Uterus (tissue), 4 donors: ENCODE measurements around the gene TCEA2. TPM values are rescaled to one million over a fixed set of nuclear protein-coding genes. Genes with fewer than 3 reads are reported as not detected.

Experiments
- DNase-seq, 2 donors: peaks; one replicate each; pipeline ENCODE4 v3.0.0-alpha.2; 2019 to 2020
- H3K27ac ChIP-seq, 2 donors: fragments of 200-600 bp; sonication (generic); 1 replicate in 1 of 2; 2 replicates in 1 of 2; pipeline ENCODE4 v1.5.1; 2016 to 2018
- H3K27me3 ChIP-seq, 2 donors: fragments of 200-600 bp; sonication (generic); one replicate each; pipeline ENCODE4 v1.5.1; 2018 to 2019; ENCODE audit warnings: control low read depth in 1 of 2
- H3K36me3 ChIP-seq, 2 donors: fragments of 200-600 bp; sonication (generic); one replicate each; pipeline ENCODE4 v1.5.1; 2019; ENCODE audit warnings: control low read depth in 1 of 2
- H3K4me1 ChIP-seq, 2 donors: fragments of 200-600 bp; sonication (generic); one replicate each; pipeline ENCODE4 v1.5.1; 2018 to 2019; ENCODE audit warnings: control low read depth in 1 of 2
- H3K4me3 ChIP-seq, 2 donors: fragments of 200-600 bp; sonication (generic); 1 replicate in 1 of 2; 2 replicates in 1 of 2; pipeline ENCODE4 v1.5.1; 2018 to 2019; ENCODE audit warnings: mild to moderate bottlenecking in 1 of 2
- H3K9me3 ChIP-seq, 2 donors: fragments of 200-600 bp; sonication (generic); one replicate each; pipeline ENCODE4 v1.5.1; 2019; ENCODE audit warnings: control low read depth in 1 of 2
- POLR2A ChIP-seq, 2 donors: fragments of 450-650 bp; IDR thresholded peaks; one replicate each; pipeline ENCODE4 v1.6.1; 2016; ENCODE audit warnings: antibody characterized with exemption in 2 of 2, mild to moderate bottlenecking in 1 of 2, moderate library complexity in 1 of 2
- intact Hi-C: fragments of 100-400 bp; cut with DNase I; formaldehyde crosslinking; loops from one replicate; pipeline ENCODE4 v1.15.1; 2023; ENCODE audit warnings: low total_unique reads
- total RNA-seq, 4 donors: library from RNA; depleted of rRNA in 3 of 4; stranded (reverse); fragments of >200 nt in 3 of 4; gene quantifications; one replicate each; pipeline versions ENCODE4 v1.1.0 to v1.2.4, GENCODE V29; 2014 to 2023
- TF ChIP-seq, protein P1 (sequence below), 4 experiments: fragments of 200-600 bp in 2 of 4; fragments of 450-650 bp in 2 of 4; sonication (generic) in 2 of 4; IDR thresholded peaks; one replicate each; pipeline ENCODE4 v1.5.1; 2016 to 2019; ENCODE audit warnings: antibody characterized with exemption in 4 of 4, mild to moderate bottlenecking in 2 of 4, moderate library complexity in 1 of 4
- donor health status: DM: yes; HTN: yes; CAD: no.

The TCEA2 gene
- total RNA-seq, 4 donors from 2014 or later, result 21.5 to 75.4 (median 27.2) TPM

- Histone ChIP-seq H3K9me3 (no peaks in the 10 kb centered on the region), H3K36me3 (no peaks in the 10 kb centered on the region), H3K4me1 (peaks cover 0 to 18% of the 10 kb centered on the region in 2 donors), H3K27me3 (no peaks in the 10 kb centered on the region), H3K4me3 (no peak overlapping the region), H3K27ac (no peak overlapping the region)
- intact Hi-C loops, result no loop called here
- TF ChIP-seq POLR2A (IDR thresholded peaks at IDR 0.05), result no peak
- TF ChIP-seq, protein P1, sequence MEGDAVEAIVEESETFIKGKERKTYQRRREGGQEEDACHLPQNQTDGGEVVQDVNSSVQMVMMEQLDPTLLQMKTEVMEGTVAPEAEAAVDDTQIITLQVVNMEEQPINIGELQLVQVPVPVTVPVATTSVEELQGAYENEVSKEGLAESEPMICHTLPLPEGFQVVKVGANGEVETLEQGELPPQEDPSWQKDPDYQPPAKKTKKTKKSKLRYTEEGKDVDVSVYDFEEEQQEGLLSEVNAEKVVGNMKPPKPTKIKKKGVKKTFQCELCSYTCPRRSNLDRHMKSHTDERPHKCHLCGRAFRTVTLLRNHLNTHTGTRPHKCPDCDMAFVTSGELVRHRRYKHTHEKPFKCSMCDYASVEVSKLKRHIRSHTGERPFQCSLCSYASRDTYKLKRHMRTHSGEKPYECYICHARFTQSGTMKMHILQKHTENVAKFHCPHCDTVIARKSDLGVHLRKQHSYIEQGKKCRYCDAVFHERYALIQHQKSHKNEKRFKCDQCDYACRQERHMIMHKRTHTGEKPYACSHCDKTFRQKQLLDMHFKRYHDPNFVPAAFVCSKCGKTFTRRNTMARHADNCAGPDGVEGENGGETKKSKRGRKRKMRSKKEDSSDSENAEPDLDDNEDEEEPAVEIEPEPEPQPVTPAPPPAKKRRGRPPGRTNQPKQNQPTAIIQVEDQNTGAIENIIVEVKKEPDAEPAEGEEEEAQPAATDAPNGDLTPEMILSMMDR (IDR thresholded peaks at IDR 0.05), result no peak
- no peak for DNase-seq
Observed at GRCh38 chr20:64067005-64067632, 4.1 kb downstream of the TCEA2 start.

DNA sequence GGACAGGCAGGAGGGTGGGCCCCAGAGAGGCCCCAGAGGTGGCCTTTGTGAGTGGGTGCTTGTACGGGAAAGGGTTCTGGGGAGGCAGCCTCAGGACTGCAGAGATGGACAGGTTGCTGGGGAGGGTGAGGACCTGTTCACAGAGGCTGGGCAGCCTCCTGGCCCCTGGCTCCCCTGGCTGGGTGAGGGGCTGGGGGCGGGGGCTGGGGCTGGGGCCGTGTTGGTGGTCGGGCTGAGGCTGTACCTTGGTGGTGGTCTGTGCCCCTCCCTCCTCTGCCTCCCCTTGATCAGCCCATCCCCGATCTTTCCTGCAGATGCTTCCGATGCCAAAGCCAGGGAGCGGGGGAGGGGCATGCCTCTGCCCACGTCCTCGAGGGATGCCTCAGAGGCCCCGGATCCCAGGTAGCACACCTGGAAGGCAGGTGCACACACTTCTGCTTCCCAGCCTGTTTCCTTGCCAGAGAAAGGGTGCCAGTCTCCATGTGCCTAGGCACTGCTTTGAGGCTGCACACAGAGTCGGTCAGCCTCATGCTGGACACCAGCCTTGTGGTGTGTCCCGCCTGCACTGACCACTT is 4.8 kb downstream of the TCEA2 start:
- Histone ChIP-seq H3K9me3 (no peaks in the 10 kb centered on the region), H3K27me3 (no peaks in the 10 kb centered on the region), H3K4me1 (peaks cover 0 to 14% of the 10 kb centered on the region in 2 donors), H3K27ac (no peak overlapping the region), H3K36me3 (no peaks in the 10 kb centered on the region), H3K4me3 (no peak overlapping the region)
- DNase-seq, result no peak
- intact Hi-C loops, result no loop called here
- TF ChIP-seq, protein P1 (IDR thresholded peaks at IDR 0.05), result no peak
- TF ChIP-seq POLR2A (IDR thresholded peaks at IDR 0.05), result no peak

- Histone ChIP-seq H3K36me3 (no peaks in the 10 kb centered on the region), H3K27ac (no peak overlapping the region), H3K4me1 (peaks cover 0 to 14% of the 10 kb centered on the region in 2 donors), H3K4me3 (no peak overlapping the region), H3K27me3 (no peaks in the 10 kb centered on the region), H3K9me3 (no peaks in the 10 kb centered on the region)
- TF ChIP-seq POLR2A (IDR thresholded peaks at IDR 0.05), result no peak
- TF ChIP-seq, protein P1 (IDR thresholded peaks at IDR 0.05), result no peak
- DNase-seq, result no peak
- intact Hi-C loops, result no loop called here
Observed at GRCh38 chr20:64068386-64069208, 5.6 kb downstream of the TCEA2 start.

GRCh38 chr20:64069209-64069613 is 6.2 kb downstream of the TCEA2 start:
- H3K4me3 ChIP-seq, result no peak overlapping the region
- TF ChIP-seq, protein P1 (IDR thresholded peaks at IDR 0.05), result no peak
- no peak for TF ChIP-seq POLR2A (IDR thresholded peaks at IDR 0.05)
- no peaks in the 10 kb centered on the region for H3K9me3 ChIP-seq
- no peak for DNase-seq
- no peak overlapping the region for H3K27ac ChIP-seq
- intact Hi-C loops, result no loop called here
- no peaks in the 10 kb centered on the region for H3K27me3 ChIP-seq
- H3K4me1 ChIP-seq, result peaks cover 0 to 8% of the 10 kb centered on the region in 2 donors
- no peaks in the 10 kb centered on the region for H3K36me3 ChIP-seq
